IPS-20b (cell line): ENCODE data around the gene ELANE.

Experiments
- H3K27ac ChIP-seq: one replicate; pipeline ENCODE4 v1.5.1; 2013; ENCODE audit warnings: low read length
- H3K27me3 ChIP-seq: 2 replicates; pipeline ENCODE4 v1.6.1; 2013; ENCODE audit warnings: mild to moderate bottlenecking, low read length, inconsistent platforms; ENCODE audit not compliant: insufficient read depth
- H3K36me3 ChIP-seq: 2 replicates; pipeline ENCODE4 v1.6.1; 2013; ENCODE audit warnings: low read depth, mild to moderate bottlenecking, inconsistent platforms, low read length, moderate library complexity; ENCODE audit not compliant: insufficient read depth
- H3K4me1 ChIP-seq: 2 replicates; pipeline ENCODE4 v1.6.1; 2013; ENCODE audit warnings: mild to moderate bottlenecking, control low read depth, inconsistent platforms, low read length, moderate library complexity; ENCODE audit not compliant: insufficient read depth
- H3K4me3 ChIP-seq: 2 replicates; pipeline ENCODE4 v1.5.1; 2013; ENCODE audit warnings: mild to moderate bottlenecking, low read length, inconsistent platforms
- H3K9ac ChIP-seq: 2 replicates; pipeline ENCODE4 v1.6.1; 2013; ENCODE audit warnings: low read depth, mild to moderate bottlenecking, inconsistent platforms, low read length, moderate library complexity
- H3K9me3 ChIP-seq: 2 replicates; pipeline ENCODE4 v1.6.1; 2013; ENCODE audit warnings: mild to moderate bottlenecking, low read depth, low read length, inconsistent platforms; ENCODE audit not compliant: insufficient read depth

Gene ELANE

DNA sequence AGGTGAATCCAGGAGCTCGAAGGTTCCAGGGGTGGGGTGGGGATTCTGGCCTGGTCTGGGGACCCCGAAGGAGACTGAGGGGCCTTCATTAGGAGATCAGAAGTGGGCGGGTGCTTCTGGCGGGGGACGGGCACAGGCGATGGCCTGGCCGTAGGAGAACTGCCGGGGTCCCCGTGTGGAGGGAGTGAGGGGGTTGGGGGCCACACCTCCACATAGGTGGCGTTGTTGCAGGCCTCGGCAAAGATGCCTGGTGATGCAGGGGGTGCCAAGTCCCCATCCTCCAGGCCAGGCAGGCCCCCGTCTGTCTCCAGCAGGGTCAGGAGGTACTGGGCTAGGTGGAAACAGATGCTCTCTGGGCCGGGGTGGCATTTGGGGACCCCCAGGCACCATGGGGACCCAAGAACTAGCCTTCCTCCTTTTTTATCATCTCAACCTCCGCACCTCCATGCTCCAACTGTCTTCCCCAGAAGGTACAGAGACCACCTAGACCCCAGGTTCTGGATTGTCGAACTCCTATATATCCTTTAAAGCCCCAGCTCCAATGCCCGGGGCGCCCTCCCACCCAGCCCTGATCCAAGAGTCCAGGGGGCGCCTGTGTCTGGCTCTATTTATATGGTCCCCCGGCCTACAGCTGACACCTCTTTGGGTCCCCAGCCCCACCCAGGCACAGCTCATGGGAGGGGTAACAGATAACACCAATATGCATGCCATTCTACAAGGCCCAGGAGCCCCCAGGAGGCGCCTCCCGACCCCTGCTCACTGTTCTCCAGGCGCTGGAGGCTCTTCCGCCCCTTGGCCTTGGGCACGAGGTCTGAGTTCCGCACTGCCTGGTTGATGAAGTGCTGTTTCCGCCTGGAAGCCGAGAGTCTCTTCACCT is 49.4 kb downstream of the ELANE start:
- Histone ChIP-seq H3K4me3 (no peak overlapping the region), H3K27me3 (no peaks in the 10 kb centered on the region), H3K9me3 (no peaks in the 10 kb centered on the region), H3K27ac (no peak overlapping the region), H3K9ac (no peak overlapping the region), H3K4me1 (no peaks in the 10 kb centered on the region), H3K36me3 (peaks cover 21% of the 10 kb centered on the region; the same call in 1 of the 2 replicates)

DNA sequence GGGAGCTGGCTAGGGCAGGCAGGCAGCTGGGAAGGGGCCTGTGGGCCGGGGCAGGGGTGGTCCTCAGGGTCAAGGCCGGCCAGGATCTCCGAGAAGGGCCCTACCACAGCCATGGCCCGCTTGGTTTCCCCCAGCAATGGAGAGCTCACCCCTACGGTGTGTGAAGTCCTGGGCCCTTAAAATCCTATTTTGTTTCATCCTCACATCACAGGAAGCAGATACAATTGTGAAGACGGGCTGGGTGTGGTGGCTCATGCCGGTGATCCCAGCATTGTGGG is 49.9 kb downstream of the ELANE start:
- no peaks in the 10 kb centered on the region for H3K4me1 ChIP-seq
- H3K27ac ChIP-seq: no peak overlapping the region
- H3K36me3 ChIP-seq: peaks cover 15% of the 10 kb centered on the region; the same call in 1 of the 2 replicates
- no peak overlapping the region for H3K4me3 ChIP-seq
- no peak overlapping the region for H3K9ac ChIP-seq
- H3K9me3 ChIP-seq: no peaks in the 10 kb centered on the region
- no peaks in the 10 kb centered on the region for H3K27me3 ChIP-seq

DNA sequence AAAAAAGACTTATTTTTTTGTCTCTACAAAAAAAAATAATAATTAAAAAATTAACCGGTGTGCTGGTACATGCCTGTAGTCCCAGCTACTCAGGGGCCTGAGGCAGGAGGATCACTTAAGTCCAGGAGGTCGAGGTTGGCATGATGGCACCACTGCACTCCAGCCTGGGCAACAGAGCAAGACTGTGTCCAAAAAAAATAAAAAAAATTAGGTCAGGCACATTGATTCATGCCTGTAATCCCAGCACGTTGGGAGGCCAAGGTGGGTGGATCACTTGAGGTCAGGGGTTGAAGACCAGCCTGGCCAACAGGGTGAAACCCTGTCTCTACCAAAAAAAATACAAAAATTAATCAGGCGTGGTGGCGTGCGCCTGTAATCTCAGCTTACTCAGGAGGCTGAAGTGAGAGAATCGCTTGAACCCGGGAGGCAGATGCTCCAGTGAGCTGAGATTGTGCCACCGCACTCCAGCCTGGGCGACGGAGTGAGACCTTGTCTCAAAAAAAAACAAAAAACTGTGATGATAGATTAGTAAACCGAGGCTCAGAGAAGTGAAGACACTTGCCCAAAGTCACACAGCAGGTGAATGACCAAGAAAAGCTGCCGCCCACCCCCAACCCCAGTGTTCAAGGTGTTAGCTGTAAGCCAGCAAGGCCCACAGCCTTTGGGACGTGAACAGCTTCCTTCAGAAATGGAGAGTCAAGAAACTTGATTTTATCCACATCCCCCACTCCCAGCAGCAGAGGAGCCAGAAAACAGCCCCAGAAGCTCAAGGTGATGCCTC is 50.5 kb downstream of the ELANE start:
- Histone ChIP-seq H3K36me3 (0 out of 2 replicates have a peak, but pooled peaks cover 11% of the 10 kb centered on the region), H3K4me1 (no peaks in the 10 kb centered on the region), H3K9me3 (no peaks in the 10 kb centered on the region), H3K27me3 (no peaks in the 10 kb centered on the region), H3K4me3 (no peak overlapping the region), H3K27ac (no peak overlapping the region), H3K9ac (no peak overlapping the region)

- Histone ChIP-seq H3K4me3 (no peak overlapping the region), H3K27me3 (no peaks in the 10 kb centered on the region), H3K27ac (no peak overlapping the region), H3K9me3 (no peaks in the 10 kb centered on the region), H3K4me1 (no peaks in the 10 kb centered on the region), H3K36me3 (0 out of 2 replicates have a peak, but pooled peaks cover 11% of the 10 kb centered on the region), H3K9ac (no peak overlapping the region)
Observed at GRCh38 chr19:903266-903797, 51.2 kb downstream of the ELANE start.

DNA sequence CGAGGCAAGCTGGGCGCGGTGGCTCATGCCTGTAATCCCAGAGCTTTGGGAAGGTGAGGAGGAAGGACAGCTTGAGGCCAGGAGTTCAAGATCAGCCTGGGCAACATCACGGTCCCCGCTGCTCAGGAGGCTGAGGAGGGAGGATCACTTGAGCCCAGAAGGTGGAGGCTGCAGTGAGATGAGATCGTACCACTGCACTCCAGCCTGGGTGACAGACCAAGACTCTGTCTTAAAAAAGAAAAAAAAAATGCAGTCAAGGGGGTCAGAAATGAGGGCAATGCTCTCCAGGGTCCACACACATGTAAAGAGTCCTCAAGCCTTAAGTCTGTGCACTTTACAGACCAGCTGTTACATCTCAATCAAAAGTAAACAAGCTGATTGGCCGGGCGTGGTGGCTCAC is 52.4 kb downstream of the ELANE start:
- no peak overlapping the region for H3K9ac ChIP-seq
- H3K4me1 ChIP-seq: no peaks in the 10 kb centered on the region
- no peaks in the 10 kb centered on the region for H3K9me3 ChIP-seq
- H3K27me3 ChIP-seq: no peaks in the 10 kb centered on the region
- H3K4me3 ChIP-seq: no peak overlapping the region
- H3K36me3 ChIP-seq: no peaks in the 10 kb centered on the region
- H3K27ac ChIP-seq: no peak overlapping the region
